Measurements from ENCODE around the gene DIPK1C. TPM values are rescaled to one million over a fixed set of nuclear protein-coding genes. Genes with fewer than 3 reads are reported as not detected.

DIPK1C gene
- total RNA-seq, 1 experiment from 2014 or later: not detected

DNA sequence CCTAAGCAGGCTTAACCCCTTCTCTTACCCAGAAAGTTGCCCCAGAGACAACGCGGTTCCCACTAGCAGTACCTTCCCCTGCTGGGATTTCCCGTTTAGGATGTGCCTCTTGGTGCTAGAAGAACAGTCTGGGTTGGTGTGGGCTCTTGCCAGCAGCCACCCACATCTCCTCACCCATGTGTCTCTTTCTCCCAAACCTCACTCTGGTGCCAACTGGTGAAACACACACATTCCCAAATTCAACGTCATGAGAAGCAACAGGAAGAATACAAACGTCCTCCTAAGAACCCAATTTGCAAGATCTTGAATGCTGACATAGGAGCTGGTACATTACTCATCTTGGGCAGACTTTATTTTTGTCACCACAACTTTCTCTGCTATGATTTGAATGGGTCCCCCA is 36.2 kb downstream of the DIPK1C start:
- Histone ChIP-seq H3K27me3 (ENCODE audit: insufficient read depth, low read depth) (peaks cover 99% of the 10 kb centered on the region), H3F3A (ENCODE audit: insufficient read depth, low read depth) (no peaks in the 10 kb centered on the region; the same call in 1 of the 2 replicates), H3K27ac (no peak overlapping the region), H3K36me3 (ENCODE audit: low read depth) (no peaks in the 10 kb centered on the region), H3K9me2 (ENCODE audit: insufficient read depth) (peaks cover 4% of the 10 kb centered on the region; the same call in 1 of the 2 replicates), H3K4me3 (no peak overlapping the region), H3K79me2 (ENCODE audit: low read depth) (no peaks in the 10 kb centered on the region), H3K9me3 (ENCODE audit: insufficient read depth, low read depth) (no peaks in the 10 kb centered on the region; the same call in 1 of the 2 replicates), H2AFZ (no peak overlapping the region), H3K4me2 (no peak overlapping the region), H3K4me1 (replicated peaks; ENCODE audit: insufficient read depth) (no peaks in the 10 kb centered on the region), H4K20me1 (ENCODE audit: insufficient read depth) (no peaks in the 10 kb centered on the region; the same call in 1 of the 2 replicates)
- TF ChIP-seq EZH2 (IDR thresholded peaks at IDR 0.05; ENCODE audit: low read depth): no peak
- TF ChIP-seq, protein P1, sequence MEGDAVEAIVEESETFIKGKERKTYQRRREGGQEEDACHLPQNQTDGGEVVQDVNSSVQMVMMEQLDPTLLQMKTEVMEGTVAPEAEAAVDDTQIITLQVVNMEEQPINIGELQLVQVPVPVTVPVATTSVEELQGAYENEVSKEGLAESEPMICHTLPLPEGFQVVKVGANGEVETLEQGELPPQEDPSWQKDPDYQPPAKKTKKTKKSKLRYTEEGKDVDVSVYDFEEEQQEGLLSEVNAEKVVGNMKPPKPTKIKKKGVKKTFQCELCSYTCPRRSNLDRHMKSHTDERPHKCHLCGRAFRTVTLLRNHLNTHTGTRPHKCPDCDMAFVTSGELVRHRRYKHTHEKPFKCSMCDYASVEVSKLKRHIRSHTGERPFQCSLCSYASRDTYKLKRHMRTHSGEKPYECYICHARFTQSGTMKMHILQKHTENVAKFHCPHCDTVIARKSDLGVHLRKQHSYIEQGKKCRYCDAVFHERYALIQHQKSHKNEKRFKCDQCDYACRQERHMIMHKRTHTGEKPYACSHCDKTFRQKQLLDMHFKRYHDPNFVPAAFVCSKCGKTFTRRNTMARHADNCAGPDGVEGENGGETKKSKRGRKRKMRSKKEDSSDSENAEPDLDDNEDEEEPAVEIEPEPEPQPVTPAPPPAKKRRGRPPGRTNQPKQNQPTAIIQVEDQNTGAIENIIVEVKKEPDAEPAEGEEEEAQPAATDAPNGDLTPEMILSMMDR (conservative IDR thresholded peaks at IDR 0.05): no peak
- CTCF ChIA-PET: no interaction called here
- intact Hi-C loops (cut with micrococcal nuclease; ENCODE audit: unreplicated experiment): no loop called here
- DNase-seq: no peak
- POLR2A ChIA-PET (ENCODE audit: unreplicated experiment): no interaction called here
- BruUV-seq (replicated peaks): no TSS peak

DNA sequence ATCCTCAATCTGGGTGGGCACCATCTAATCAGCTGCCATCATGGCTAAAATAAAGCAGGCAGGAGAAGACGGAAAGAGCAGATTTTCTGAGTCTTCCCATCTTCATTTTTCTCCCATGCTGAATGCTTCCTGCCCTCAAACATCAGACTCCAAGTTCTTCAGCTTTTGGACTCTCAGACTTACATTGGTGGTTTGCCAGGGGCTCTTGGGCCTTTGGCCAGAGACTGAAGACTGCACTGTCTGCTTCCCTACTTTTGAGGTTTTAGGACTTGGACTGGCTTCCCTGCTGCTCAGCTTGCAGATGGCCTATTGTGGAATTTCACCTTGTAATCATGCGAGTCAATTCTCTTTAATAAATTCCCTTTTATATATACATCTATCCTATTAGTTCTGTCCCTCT is 36.6 kb downstream of the DIPK1C start:
- Histone ChIP-seq H3K4me2 (no peak overlapping the region), H3K27ac (no peak overlapping the region), H3K9me2 (ENCODE audit: insufficient read depth) (peaks cover 4% of the 10 kb centered on the region; the same call in 1 of the 2 replicates), H3K9me3 (ENCODE audit: insufficient read depth, low read depth) (no peaks in the 10 kb centered on the region; the same call in 1 of the 2 replicates), H3K4me3 (no peak overlapping the region), H3K27me3 (ENCODE audit: insufficient read depth, low read depth) (peaks cover 99% of the 10 kb centered on the region), H3K36me3 (ENCODE audit: low read depth) (no peaks in the 10 kb centered on the region), H3F3A (ENCODE audit: insufficient read depth, low read depth) (no peaks in the 10 kb centered on the region; the same call in 1 of the 2 replicates), H3K79me2 (ENCODE audit: low read depth) (no peaks in the 10 kb centered on the region), H2AFZ (no peak overlapping the region), H4K20me1 (ENCODE audit: insufficient read depth) (no peaks in the 10 kb centered on the region; the same call in 1 of the 2 replicates), H3K4me1 (replicated peaks; ENCODE audit: insufficient read depth) (no peaks in the 10 kb centered on the region)
- POLR2A ChIA-PET (ENCODE audit: unreplicated experiment): no interaction called here
- intact Hi-C loops (cut with micrococcal nuclease; ENCODE audit: unreplicated experiment): no loop called here
- BruUV-seq (replicated peaks): no TSS peak
- no peak for DNase-seq
- CTCF ChIA-PET: no interaction called here
- no peak for TF ChIP-seq EZH2 (IDR thresholded peaks at IDR 0.05; ENCODE audit: low read depth)
- TF ChIP-seq, protein P1 (conservative IDR thresholded peaks at IDR 0.05): no peak

DNA sequence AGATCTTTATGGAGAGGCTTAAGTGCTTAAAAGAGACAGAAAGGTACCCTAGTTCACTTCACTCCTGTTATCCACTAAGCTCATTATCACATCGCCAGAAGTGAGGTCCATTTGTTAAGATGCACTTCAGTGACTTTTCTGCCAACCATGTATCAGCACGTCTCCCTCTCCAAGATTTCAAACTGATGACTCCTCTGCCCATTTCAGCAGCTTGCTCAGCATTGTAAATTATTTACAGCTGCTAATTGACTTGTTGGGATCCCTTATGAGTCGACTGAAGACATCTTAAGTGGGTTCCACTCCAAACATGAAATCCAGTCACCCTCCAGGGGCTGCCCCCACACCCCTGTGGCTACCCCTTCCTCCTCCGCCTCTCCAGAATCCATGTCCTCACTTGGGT is 37.3 kb downstream of the DIPK1C start:
- H3K4me2 ChIP-seq: no peak overlapping the region
- no peak for DNase-seq
- H3K79me2 ChIP-seq (ENCODE audit: low read depth): no peaks in the 10 kb centered on the region
- peaks cover 4% of the 10 kb centered on the region; the same call in 1 of the 2 replicates for H3K9me2 ChIP-seq (ENCODE audit: insufficient read depth)
- TF ChIP-seq, protein P1 (conservative IDR thresholded peaks at IDR 0.05): no peak
- TF ChIP-seq EZH2 (IDR thresholded peaks at IDR 0.05; ENCODE audit: low read depth): no peak
- no peak overlapping the region for H3K4me3 ChIP-seq
- H3K36me3 ChIP-seq (ENCODE audit: low read depth): no peaks in the 10 kb centered on the region
- no peaks in the 10 kb centered on the region; the same call in 1 of the 2 replicates for H3F3A ChIP-seq (ENCODE audit: insufficient read depth, low read depth)
- H4K20me1 ChIP-seq (ENCODE audit: insufficient read depth): no peaks in the 10 kb centered on the region; the same call in 1 of the 2 replicates
- no peak overlapping the region for H2AFZ ChIP-seq
- BruUV-seq (replicated peaks): no TSS peak
- intact Hi-C loops (cut with micrococcal nuclease; ENCODE audit: unreplicated experiment): no loop called here
- no peak overlapping the region for H3K27ac ChIP-seq
- no peaks in the 10 kb centered on the region for H3K4me1 ChIP-seq (replicated peaks; ENCODE audit: insufficient read depth)
- ChIA-PET POLR2A (ENCODE audit: unreplicated experiment) (no interaction called here), CTCF (no interaction called here)
- peaks cover 99% of the 10 kb centered on the region for H3K27me3 ChIP-seq (ENCODE audit: insufficient read depth, low read depth)
- no peaks in the 10 kb centered on the region for H3K9me3 ChIP-seq (ENCODE audit: insufficient read depth, low read depth)
